ENCODE data around the gene CRIM1.
"Not testable (repeated sequence)": the region's sequence is repeated elsewhere in the genome, so short reads cannot be mapped to it uniquely, and the experiment has no call there.

CRIM1 gene

DNA sequence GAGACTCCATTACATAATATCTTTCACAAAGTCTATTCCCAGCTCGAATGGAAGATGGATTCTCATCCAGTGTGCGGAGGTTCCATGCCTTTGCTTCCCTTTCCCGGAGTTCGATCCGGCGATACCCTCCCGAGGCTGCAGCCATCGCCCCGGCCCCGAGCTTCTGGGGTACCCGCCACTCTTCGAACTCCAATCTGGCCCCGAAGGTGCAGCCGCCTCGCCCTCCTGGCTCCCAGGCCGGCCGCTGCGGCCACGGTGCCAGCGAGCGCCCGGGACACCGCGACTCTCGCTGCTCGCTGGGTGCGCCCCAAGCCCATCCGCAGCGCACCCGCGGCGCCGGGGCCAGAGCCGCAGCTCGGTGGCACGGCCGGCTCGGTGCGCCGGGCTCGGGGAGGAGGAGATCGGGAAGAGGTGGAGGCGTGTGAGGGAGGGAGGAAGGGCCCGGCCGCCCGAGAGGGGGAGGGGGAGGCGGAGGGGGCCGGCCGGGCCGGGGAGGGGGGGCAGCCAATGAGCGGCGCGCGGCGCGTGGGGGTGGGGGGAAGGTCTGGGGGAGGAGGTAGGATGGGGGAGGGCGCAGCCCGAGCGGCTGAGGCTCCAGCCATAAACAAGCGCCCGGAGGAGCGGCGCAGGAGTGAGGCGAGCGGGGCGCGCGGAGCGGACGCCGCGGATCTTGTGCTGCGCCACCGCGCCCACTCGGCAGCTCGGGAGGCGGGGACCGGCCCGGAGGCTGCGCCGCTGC, at the start of gene CRIM1:
CRIM1 (plus strand) TSS at position 628 of the 739 bp plus-strand sequence. CDS start 515 bp downstream, outside the sequence.
- DNase-seq (ENCODE audit: low spot score): peak; percentile 74

DNA sequence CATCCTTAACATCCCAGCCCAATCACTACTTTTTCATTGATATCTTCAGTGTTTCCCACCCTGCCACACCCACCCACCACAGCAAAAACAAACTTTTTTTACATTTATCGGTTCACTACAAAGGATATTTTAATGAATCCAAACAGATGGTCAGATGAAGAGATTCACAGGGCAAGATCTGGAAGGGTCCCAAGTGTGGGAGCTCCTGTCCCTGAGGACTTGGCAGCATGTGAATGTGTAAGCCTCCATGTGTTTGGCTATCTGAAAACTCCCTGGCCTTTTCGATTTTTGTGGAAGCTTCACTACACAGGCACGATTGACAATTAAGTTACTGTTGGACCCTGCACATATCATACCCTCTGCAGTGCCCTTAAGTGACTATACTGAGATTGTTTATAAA, 48.1 kb upstream of the CRIM1 start:
- DNase-seq (ENCODE audit: low spot score): no peak

GRCh38 chr2:36310444-36310843, 45.1 kb upstream of the CRIM1 start:
- not testable (repeated sequence) for DNase-seq (ENCODE audit: low spot score)

DNA sequence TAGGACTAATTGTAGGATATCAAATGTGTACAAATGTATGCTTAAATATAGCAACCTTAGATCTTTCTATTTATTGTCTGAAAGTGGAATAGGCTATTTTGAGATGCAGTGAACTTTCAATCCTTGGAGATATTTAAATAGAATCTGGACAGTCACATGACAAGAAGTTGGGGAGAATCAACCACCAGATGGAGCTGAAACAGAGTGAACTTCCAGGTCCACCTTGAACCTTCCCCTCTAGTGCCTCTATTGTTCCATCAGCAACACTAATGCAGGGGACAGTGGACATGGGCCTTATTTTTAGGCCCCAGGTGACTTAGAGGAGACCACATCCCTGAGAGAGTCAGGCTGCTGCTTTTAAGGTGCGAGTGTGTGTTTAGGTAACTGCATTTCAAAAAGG, 37.0 kb upstream of the CRIM1 start:
- no peak for DNase-seq (ENCODE audit: low spot score)

- DNase-seq (ENCODE audit: low spot score): peak; percentile 79
Observed at GRCh38 chr2:36322108-36322507, 33.5 kb upstream of the CRIM1 start.

DNA sequence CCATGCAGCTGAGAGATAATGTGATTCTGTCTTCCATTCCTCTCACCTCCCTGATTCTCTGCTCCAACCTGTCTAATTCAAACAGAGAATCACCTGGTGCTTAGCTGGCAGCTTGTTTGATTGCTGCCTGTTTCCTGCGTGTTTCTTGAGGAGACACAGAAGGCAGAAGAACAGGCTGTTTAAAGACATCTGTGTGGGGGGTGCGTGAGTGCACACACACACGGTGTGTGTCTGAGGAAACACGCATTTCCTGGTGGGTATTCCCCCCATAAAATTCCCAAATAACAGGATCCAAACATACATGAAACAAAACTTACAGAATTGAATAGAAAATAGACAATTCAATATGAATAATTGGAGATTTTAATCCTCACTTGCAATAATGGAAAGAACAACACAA, 29.3 kb upstream of the CRIM1 start:
- no peak for DNase-seq (ENCODE audit: low spot score)

- no peak for DNase-seq (ENCODE audit: low spot score)
Observed at GRCh38 chr2:36329251-36329650, 26.3 kb upstream of the CRIM1 start.

- no peak for DNase-seq (ENCODE audit: low spot score)
Observed at GRCh38 chr2:36329746-36330472, 25.7 kb upstream of the CRIM1 start.

DNA sequence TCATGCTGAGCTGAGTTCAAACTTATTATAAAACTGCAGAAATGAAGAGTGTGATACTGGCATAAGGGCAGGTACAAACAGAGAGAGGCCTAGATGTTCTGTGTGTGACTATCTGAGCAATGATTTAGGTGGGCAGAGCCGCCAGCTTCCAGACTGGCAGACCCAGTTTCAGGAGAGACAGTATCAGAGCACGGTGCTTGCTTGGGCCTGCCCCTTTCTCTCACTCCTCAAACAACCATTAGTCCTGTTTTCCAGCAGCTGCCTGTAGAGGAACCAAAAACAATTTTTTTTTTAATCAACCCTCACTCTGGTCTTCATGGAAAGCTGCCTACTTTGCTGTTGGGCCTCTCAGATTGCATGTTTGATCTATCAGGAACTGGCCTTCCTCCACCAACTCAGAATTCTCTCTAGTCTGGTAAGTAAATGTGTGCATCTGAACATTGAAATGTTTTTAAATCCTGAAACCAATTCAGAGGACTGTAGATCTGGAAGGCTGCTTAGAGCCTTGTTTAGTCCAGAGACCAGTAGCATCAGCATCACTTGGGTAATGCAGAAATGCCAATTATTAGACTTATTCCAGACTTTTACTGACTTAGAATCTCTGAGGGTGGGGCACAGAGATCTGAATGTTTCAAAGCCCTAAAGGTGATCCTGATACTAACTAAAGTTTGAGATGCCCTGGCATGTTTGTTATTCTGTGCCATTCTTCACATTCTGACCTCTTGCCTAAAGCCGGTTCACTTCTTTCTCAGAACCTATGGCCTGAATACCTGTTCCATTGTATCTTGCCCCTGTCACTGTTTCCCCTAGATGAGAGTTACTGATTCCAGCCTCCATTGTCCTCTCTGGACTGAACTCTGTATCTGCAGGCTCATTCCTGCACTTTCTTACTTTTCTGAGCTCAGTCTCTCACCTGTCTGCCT, 24.8 kb upstream of the CRIM1 start:
- DNase-seq (ENCODE audit: low spot score): no peak

DNA sequence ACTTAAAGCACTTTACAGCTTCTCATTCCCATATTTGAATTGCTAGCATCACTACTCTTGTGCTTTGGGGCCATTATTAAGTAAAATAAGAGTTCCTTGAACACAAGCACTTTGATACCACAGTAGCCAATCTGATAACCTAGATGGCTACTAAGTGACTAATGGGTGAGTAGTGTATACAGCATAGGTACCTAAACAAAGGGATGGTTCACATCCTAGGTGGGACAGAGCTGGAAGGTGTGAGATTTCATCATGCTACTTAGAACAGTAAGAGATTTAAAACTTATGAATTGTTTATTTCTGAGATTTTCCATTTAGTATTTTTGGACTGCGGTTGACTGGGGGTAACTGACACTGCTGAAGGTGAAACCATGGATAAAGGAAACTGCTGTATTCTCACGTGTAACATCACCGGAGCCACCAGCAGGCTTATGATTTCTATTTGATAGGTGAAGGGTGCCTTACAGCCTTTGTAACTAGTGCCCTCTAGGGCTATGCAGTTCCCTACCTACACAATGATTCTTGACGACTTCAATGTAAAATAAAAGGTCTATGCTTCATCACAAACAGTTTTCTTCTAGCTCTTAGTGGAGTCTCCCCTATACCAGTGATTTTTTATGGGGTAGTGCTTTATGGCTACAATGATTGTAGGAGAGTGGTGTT, 22.1 kb upstream of the CRIM1 start:
- DNase-seq (ENCODE audit: low spot score): no peak

DNA sequence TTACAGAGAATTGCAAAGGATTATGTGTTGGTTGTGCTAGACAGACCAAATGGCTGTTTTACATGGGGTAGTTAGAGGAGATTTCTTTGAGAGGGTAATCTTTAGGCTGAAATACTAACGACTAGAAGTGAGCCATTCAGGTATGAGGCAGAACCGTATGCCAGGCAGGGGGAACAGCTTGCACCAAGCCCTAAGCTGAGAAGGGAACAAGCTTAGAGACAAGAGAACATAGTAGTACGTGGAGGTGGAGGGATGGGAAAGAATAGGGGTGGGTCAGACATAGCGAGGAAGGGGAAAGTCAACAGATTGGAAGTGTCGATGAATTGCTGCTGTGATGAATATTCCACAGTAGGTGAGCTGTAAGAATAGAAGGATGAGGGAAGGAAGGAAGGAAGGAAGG, 20.0 kb upstream of the CRIM1 start:
- no peak for DNase-seq (ENCODE audit: low spot score)

DNA sequence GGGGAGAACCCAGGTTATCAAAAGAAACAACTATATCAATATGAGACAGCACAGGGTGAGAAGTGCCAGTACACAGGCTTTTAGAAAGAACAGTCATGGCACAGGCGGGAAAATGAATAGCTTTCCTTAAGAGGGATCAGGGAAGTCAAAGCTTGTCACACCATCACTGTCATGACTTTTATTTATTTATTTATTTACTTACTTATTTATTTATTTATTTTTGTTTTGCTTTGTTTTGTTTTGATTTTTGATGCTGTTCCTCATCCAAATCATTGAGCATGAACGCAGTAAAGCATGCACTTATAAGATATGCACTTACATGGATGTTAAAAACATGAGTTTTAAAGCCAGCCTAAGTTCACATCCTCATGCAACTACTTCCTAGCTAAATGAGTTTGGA, 19.3 kb upstream of the CRIM1 start:
- DNase-seq (ENCODE audit: low spot score): no peak

DNA sequence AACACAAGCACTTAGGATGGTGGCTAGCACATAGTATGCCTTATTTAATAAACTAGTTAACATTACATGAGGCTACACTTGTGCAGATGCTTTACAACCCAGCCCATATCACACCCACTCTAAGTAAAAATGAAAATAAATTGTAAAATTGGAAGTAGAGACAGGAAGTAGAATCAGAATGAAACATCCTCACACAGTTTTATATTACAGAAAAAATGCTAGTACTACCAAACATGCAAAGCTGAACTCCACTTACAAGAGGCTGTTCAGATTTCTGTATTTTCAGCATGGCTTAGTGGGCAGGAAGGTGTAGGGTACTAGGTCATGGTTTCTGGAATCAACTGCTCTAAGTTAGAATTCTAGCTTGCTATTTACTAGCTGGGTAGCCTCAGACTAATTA, 18.2 kb upstream of the CRIM1 start:
- no peak for DNase-seq (ENCODE audit: low spot score)

DNA sequence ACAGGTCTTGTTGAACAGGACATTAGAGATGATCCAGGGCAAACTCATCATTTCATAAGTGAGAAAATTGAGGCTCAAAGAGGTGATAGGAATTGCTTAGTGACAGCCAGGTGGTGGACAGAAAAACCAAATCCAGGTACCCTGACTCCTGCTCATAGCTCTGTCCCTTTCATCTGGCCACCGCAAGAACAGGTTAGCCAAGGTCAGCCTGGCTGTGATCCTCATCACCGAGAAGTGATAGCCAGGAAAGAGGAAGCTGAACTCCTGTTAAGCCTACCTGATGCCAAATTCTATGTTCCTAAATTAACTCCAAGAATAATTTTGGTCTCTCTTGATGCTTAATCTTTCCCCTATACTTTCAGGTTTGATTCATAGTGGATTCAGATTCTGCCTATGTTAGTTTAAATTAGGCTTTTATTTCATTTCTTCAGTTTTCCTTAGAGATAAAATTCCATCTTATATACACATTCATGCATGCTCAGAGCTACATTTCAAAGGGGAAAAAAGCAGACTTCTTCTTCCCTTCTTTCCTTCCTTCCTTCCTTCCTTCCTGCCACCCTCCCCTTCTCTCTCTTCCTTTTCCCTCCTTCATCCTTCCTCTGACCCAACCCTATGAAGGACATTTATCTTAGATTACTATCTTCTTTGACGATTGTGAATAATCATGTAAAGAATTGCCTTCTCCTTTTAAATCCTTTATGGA, 17.3 kb upstream of the CRIM1 start:
- no peak for DNase-seq (ENCODE audit: low spot score)

DNA sequence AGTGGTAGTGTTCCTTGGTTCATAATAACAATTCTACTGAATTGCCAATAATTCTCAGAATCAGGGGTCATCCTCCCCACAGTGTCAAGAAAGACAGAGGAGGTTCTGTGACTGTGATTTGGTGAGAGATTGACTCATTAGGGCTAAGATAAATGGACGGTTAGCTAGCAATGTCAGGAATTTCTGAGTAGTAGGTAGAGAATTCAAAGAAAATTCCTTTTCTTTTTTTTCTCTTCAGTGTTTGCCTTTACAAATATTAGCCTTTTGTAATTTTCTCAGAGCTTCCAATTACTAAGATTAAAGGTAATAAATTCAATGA, 16.8 kb upstream of the CRIM1 start:
- no peak for DNase-seq (ENCODE audit: low spot score)

DNA sequence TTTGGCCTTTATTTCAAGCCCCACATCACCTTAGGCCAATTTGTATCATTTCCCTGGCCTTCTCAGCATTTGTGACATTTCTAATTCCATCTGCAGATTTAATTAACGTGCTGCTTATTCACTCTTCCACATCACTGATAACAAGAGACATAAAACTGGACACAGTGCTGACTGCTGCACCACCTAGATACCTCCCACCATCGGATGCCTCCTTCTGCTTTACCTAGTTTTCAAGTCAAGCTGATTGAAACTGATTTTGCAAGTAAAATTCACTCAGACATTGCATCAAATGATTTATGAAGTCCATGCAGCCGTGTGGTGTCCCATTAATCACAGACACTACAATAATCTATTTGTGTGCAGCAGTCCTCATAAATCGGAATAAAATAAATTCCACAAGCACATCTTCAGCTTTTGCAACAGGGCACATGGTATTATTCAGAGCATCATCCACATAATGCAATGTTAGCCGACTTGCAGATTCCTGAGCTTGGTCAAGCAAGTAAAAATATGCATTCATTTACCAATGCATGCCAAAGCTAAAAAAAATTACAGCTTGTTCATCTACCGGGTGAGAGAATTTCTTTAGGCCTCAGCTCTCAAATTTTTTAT, 15.9 kb upstream of the CRIM1 start:
- DNase-seq (ENCODE audit: low spot score): no peak

GRCh38 chr2:36343606-36344005, 12.0 kb upstream of the CRIM1 start:
- DNase-seq (ENCODE audit: low spot score): no peak

GRCh38 chr2:36348721-36349120, 6.9 kb upstream of the CRIM1 start:
- no peak for DNase-seq (ENCODE audit: low spot score)

DNA sequence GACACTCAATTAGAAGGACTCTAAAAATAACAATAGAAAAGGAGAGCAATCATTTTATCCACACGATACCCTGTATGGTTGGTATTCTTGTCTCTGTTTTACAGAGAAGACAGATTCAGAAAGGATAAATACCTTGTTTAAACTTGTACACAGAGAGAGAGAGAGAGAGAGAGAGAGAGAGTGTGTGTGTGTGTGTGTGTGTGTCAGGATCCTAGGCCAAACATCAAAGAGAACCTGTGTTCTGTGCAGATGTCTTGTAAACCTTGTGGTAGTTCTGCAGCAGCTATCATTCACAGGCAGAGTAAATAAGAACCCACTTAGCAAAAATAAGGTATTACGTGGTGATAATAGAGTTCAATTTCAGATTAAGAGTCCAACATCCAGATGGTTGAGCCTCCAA, 4.3 kb upstream of the CRIM1 start:
- DNase-seq (ENCODE audit: low spot score): no peak

DNA sequence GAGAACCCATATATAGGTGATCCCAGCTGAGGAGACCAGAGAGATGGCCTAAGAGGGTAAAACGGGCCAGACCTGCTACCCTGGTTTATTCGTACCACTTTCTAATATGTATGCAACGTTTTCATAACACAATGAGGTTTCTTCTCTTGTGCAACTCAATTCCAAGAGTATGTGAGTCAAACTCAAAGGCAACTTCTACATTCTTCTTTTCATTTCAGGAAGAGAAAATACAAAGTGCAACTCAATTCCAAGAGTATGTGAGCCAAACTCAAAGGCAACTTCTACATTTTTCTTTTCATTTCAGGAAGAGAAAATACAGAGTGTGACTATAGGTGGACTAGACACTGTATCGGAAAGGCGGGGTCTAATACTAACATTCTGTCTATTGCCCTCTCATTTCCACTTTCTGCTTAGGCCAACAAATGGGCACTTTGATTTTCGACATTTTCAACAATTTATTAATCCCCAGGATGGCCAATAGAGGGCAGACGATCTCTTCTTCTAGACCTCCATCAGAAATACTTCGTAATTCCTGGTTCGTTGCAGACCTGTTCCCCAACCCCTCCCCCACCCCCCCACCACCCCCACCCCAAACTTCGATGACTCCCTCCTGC, 3.7 kb upstream of the CRIM1 start:
- peak; percentile 76 for DNase-seq (ENCODE audit: low spot score)

DNA sequence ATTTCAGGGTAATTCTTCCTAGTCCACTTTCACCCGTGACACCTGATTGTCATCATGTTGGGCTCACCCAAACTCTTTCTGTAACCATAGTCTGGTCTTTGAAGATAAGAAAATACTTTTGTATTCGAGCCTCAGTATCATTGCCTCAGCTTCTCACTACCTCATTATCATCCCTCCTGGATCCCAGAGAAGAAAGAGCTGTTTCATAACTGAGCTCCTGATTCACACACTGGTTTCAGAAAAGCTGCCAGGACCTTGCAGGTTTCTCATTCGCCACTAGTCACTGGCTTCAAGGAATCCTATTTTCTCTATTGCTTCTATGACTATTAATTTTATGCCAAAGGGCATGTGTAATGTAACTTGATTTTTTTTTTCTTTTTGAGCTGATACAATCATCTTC, 2.9 kb upstream of the CRIM1 start:
- DNase-seq (ENCODE audit: low spot score): peak; percentile 46

Measured in pons (tissue), 1 donor.